Stomach (tissue), 4 donors: Measurements from ENCODE around the gene ZFAND6.

Experiments used
- EP300 ChIP-seq: sonication (generic); formaldehyde crosslinking; IDR thresholded peaks from one replicate; pipeline ENCODE4 v1.6.1; 2017; ENCODE audit warnings: antibody characterized with exemption
- POLR2A ChIP-seq, 4 donors: fragments of 450-650 bp; IDR thresholded peaks; one replicate each; pipeline ENCODE4 v1.6.1; 2016; ENCODE audit warnings: antibody characterized with exemption in 4 of 4, control low read depth in 2 of 4, mild to moderate bottlenecking in 1 of 4, moderate library complexity in 1 of 4

DNA sequence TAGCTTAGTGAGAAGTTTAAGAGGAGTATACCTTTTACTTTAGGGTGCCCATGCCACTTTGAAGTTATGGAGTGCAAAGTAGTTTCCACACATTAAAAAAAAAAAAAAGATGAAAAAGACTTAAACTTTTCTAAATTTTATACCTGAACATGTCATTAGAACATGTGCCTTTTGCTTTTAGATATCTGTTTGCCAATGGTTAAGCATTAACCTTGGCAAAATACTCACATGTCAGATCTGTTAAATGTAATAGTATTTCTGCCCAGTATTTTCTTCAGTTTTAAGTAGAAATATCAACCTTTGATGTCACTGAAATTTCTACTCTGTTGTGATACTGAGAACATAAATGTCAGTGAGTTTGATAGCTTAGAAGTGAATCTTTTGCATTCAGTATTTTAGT lies 12.2 kb downstream of the ZFAND6 start:
- TF ChIP-seq POLR2A (IDR thresholded peaks at IDR 0.05) (no peak), EP300 (no peak)
